SU-DHL-6 (cell line): ENCODE measurements around the gene MLIP.

Source experiments
- EZH2phosphoT487 ChIP-seq: fragments of 200-600 bp; sonication (generic), shearing (Covaris generic); conservative IDR thresholded peaks from 2 replicates; pipeline ENCODE4 v1.6.1; 2018; ENCODE audit warnings: mild to moderate bottlenecking, antibody characterized with exemption, low read length, moderate library complexity, mixed read lengths
- TF ChIP-seq, protein P1 (sequence below): fragments of 200-600 bp; sonication (generic); IDR thresholded peaks from one replicate; pipeline ENCODE4 v1.5.1; 2017; ENCODE audit warnings: antibody characterized with exemption, mild to moderate bottlenecking, low read length, moderate library complexity; ENCODE audit not compliant: insufficient read depth, poor library complexity, severe bottlenecking

- TF ChIP-seq, protein P1, sequence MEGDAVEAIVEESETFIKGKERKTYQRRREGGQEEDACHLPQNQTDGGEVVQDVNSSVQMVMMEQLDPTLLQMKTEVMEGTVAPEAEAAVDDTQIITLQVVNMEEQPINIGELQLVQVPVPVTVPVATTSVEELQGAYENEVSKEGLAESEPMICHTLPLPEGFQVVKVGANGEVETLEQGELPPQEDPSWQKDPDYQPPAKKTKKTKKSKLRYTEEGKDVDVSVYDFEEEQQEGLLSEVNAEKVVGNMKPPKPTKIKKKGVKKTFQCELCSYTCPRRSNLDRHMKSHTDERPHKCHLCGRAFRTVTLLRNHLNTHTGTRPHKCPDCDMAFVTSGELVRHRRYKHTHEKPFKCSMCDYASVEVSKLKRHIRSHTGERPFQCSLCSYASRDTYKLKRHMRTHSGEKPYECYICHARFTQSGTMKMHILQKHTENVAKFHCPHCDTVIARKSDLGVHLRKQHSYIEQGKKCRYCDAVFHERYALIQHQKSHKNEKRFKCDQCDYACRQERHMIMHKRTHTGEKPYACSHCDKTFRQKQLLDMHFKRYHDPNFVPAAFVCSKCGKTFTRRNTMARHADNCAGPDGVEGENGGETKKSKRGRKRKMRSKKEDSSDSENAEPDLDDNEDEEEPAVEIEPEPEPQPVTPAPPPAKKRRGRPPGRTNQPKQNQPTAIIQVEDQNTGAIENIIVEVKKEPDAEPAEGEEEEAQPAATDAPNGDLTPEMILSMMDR = no peak
- TF ChIP-seq EZH2phosphoT487 = no peak
These were observed 196.2 kb downstream of the MLIP start for GRCh38 chr6:54307439-54307910.
